Activated T-helper 9 cell treated with anti-CD3 and anti-CD28 coated beads, Interleukin-2, amount 50 U/mL, for 16 hours (primary cell): ENCODE results near the gene SOX13.
"Not testable (repeated sequence)": the region's sequence is repeated elsewhere in the genome, so short reads cannot be mapped to it uniquely, and the experiment has no call there.

Experiments used
- DNase-seq: peaks from one replicate; pipeline ENCODE4 v3.0.0-alpha.2; 2020; ENCODE audit warnings: low read depth

Gene SOX13

DNA sequence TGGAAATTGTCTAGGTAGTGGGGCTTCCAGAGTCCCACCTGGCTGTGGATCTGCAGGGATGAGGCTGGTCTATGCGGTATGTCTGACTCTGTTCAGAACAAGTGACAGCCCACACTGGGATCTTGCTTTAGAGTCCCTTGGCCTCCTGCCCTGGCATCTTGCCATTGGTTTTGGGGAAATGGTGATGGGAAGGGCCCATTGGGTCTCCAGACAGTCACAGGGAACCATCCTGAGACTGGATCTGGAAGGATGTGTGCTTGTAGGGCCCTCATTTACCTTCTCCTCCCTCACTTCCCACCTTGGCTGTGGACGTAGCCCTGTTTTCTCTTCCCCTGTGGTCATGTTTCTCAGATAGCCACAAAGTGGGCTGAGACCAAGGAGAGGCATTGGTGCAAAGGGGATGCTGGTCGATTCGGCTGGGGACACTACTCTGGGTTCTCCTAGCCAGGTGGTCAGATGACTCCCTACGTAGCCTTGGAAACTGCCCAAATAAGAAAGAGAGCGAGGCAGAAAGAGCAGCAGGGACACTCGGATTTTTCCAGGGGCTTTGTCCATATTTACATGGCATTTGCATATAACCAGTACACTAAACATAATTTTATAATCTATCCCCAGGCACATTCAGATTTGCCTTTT is 15.1 kb downstream of the SOX13 start:
- DNase-seq: no peak

DNA sequence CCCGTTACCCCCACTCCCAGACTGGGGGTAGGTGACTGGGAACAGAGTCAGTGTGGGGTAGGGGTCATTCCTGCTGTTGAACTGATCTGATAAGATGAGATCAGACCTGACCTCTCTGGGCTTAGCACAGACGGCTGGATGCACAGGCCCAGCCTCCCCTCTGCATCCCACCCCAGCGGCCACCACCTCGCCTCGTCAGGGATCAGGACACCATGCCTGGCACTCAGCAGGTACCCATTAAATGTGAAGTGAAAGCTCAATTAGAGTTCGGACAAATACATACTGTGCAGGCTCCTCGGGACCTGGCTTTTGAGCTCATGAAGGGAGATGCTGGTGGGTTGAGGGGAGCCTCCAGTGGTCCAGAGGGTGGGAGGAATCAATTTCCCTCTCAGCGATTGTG is 15.7 kb downstream of the SOX13 start:
- no peak for DNase-seq

DNA sequence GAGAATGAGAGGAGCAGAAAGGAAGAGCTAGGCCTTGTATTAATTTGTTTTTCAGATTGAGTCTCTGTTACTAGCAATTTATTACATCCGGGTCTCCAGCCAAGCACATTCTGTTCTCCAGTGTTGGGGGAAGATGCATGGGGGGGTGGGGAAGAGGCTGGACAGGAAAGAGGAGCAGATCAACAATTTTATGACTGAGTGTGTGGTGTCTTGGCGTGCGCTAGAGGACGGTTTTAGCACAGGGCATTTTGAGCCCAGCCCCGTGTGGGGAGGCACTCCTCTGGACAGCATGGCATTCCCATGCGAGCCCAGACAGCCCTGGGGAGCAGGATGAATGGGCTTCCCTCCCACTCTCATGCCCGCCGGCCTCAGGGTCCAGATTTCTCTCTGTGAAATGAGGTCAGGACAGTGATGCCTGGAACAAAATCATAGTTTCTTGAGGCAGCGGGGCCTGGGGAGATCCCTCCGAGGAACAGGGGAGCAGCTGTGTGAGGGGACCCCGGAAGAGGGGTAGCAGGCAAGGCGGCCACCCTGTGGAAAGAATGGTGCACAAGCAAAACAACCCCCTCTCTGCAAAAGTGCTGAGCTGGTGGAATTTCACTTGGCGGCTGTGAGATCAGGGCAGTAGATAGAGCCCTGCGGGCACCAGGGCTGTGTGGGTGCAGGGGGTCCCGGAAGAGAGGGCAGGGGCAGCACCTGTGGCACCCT is 16.3 kb downstream of the SOX13 start:
- no peak for DNase-seq

DNA sequence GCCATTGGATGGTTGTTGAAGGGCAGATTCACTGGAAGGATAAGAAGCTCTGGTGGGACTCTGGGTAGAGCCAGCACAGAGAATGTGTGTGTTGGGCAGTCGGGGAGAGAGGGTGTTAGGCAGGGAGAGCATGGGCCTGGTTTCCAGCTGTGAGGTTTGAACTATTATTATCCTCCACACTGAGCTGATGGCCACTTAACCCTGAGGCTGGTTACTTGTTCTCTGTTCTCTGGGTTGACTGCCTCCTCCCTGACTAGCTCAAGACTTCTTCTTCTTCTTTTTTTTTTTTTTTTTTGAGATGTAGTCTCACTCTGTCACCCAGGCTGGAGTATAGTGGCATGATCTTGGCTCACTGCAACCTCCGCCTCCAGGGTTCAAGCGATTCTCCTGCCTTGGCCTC is 17.2 kb downstream of the SOX13 start:
- DNase-seq: not testable (repeated sequence)

DNA sequence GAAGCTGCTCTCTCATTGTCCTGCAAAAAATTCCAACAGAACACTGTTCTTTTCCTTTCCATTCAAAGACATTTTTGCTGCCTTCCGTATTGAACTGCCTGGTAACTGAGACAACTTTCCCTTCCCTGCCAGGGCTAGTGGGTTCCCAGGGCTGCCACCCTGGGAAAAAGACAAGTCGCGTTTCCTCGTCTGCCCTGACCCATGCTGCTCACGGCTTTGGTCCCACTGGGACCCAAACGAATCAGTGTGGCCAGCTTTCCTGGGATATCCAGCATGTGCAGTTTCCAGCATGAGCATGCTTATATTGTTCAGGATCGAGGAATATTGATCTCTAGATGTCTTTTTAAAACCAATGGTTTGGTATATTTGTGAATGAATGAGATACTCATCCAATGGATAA is 18.2 kb downstream of the SOX13 start:
- no peak for DNase-seq

DNA sequence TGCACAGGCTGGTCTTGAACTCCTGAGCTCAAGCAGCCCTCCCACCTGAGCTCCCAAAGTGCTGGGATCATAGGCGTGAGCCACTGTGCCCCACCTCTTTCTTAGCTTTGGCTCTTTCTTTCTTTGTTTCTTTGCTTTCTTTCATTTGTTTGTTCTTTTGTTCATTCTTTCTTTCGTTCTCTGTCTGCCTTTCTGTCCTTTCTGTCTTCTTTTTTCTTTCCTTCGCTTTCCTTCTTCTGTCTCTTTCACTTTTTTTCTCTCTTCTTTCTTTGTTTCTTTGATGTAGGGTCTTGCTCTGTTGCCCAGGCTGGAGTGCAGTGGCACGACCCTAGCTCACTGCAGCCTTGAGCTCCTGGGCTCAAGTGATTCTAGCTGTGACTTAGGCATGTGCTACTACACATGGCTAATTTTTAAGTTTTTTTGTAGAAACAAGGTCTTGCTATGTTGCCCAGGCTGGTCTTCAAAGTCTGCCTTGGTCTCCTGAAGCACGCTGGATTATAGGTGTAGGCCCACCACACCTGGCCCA is 18.9 kb downstream of the SOX13 start:
- no peak for DNase-seq

DNA sequence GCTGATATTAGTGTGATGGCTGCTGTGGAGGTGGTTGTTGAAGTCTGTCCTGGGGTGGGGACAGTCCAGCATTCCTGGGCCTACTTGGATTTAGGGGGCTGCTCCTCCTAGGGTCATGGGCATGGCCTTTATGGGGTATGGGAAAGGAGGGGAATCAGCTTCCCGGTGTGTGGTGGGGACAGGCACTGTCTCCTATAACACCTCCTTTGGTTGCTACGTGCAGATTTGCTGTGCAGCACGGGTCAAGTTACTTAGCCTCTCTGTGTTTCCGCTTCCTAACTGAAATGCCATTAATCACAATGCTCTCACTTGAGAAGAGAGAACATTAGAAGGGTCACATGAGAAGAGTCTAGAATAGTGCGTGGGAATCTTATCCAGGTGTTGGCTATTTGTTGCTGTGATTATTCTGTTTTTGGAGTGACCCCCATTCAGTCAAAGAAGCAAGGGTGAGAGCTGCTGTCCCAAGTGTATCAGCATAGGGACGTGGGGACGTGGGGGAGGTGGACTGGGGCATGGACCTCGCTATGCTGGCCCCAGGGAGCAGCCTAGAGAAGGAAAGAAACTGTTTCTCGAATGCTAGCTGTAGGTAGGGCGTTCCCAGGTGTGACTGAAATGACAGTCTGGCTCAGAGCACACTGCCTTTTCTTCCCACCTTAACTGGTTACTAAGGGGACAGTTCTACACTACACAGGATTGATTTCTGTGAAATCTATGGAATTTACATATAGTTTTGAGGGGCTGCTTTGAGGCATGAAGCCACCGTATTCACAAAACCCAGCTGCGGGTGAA is 19.9 kb downstream of the SOX13 start:
- DNase-seq: no peak

DNA sequence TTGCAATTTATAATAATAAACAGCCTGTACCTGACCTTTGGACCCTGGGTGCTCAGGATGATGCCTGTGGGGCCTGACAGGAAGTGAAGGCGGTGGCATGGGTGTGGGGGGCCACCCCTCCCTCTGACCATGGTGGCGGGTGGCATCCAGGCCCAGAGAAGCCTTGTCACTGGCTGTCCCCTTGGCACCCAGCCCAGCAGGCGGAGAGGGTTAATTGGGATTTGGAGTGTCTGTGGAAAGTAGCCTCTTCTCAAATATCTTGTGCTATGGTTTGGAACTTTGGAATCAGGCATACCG is 20.5 kb downstream of the SOX13 start:
- DNase-seq: no peak

DNA sequence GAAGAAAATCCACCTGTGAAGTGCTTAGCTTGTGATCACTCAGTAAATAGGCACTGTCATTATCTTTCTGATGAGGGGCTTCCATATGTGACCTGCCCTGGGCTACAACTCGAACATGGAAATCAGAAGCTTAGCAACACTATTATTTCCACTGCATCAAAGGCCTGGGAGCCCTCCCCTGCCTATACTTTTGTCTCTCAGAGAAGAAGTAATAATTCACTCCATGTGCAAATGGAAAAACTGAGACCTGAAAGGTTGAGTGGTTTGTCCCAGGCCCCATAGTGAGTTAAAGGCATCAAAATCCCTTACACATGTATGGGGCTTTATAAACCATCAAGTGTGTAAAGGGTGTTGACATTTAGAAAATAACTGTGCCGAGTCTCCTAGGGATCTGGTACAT is 20.9 kb downstream of the SOX13 start:
- DNase-seq: no peak

DNA sequence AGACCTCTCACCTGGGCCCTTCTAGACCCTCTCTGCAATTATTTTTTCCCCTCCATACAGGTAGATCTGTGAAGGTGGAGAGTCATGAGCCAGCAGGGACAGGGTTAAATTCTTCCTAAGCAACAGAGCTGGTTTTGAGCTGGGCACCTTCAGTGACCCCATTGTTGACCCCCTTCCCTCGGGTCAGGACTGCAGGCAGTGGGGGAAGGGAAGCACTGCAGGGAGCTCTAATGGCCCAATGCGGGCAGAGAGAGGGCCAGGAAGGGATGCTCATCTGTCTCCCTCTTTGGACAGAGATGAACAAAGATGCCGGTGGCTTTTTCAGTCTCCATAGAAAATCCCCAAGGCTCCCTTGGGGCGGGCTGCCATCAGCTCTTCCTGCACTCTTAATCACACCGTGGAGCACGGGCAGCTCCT is 21.4 kb downstream of the SOX13 start:
- DNase-seq: no peak

DNA sequence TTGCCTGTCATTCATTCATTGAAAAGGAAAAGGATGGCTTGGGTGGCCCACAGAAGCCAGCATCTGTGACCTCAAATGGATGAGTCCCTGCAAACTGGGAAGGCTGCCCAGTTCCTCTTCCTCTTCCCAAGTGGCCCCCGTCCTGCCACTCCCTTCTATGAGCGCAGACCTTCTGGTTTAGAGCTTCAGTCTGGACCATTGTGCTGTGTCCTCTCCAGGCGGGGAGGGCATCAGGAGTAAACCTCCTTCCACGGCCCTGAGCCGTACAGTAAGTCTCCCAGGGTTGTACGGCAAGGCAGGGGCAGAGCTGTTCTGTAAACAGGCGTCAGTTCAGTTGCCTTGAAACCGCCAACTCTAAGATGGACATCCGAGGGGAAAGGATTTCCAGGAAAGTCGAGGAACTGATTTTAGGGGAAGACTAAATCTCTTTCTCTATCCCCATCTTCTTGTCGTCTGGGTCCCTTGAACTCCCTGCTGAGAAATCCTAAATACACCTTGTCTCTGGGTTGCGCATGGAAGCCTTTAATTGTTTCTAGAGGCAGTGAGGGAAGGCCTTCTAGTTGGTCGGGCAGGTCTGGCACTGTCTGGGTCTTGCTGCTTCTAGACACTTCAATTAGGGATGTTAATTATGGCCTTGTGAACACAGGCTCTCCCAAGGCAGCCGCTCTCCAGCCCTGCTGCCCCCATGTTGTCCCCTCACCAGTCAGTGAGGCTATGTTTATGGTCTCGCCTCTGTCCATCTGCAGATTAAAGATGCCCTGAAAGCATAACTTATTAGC is 22.1 kb downstream of the SOX13 start:
- DNase-seq: no peak

DNA sequence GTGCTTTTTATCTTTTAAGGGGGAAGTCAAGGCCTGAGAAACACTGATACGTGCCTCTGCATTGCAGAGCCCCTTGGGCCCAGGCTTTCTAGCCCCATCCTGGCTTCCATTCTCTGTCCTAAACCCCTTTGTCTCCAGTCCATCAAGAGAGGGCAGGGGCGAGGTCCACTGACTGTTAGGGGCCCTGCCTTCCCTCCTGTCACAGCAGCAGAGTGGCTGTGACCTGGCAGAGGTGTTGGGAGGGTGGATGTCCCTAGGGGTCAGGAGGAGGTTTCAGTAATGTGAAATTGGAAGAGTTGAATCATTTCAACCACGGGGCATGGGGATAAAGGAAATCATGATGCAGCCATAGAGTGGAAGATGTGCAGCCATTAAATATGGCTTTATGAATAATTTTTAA is 24.0 kb downstream of the SOX13 start:
- no peak for DNase-seq

DNA sequence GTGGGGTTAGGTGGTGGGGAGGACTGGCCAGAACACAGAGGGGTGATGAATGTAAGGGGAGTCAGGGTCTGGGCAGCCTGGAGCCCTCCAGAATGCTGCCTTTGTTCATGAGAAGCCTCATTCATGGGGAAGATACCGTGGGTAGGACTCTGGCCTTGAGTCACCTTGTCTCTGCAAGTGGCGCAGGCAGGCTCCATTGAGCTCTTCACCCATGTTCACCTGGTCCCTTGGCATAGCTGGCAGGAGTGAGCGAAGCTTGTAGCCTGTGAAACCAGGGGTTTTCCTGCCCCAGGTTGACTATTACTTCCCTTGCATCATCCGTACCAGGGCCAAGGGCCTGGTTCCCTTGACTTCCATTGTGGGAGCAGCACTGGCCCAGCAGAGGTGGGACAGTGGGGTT is 25.8 kb downstream of the SOX13 start:
- no peak for DNase-seq

DNA sequence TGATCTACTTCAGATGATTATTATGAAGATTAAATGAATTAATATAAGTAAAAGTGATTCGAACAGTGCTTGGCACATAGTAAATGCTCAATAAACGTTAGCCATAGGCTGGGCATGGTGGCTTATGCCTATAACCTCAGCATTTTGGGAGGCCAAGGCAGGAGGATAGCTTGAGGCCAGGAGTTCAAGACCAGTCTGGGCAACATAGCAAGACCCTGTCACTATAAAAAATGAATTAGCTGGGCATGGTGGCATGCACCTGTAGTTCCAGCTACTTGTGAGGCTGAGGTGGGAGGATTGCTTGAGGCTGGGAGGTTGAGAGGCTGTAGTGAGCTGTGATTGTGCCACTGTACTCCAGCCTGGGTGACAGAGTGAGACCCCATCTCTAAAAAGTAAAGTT is 26.8 kb downstream of the SOX13 start:
- not testable (repeated sequence) for DNase-seq

DNA sequence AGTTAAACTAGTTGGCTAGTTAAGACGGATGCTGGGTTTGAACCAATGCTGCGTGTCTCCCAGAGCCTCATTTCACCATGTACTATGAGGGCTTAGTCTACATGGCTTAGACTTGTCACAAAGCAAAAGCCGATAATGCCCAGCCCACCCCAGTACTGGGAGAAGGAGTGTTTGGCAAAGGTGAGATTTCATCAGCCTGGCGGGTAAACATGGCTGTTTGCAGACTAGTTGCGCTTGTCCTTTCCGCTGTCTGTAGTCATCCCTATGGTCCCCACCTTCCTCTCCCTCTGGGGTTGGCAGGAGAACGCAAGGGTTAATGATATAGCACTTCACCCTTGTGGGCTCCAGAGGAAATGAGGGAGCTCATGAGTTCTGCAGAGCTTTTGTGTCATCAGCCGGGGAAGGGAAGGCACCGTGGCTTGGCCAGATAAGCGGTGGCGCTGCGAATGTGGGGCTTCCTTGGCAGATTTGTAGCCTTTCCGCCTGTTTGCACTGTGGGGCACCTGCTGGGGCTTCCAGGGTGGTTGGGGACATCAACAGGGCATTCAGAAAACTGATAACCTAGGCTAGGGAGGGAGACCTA is 29.2 kb downstream of the SOX13 start:
- no peak for DNase-seq

DNA sequence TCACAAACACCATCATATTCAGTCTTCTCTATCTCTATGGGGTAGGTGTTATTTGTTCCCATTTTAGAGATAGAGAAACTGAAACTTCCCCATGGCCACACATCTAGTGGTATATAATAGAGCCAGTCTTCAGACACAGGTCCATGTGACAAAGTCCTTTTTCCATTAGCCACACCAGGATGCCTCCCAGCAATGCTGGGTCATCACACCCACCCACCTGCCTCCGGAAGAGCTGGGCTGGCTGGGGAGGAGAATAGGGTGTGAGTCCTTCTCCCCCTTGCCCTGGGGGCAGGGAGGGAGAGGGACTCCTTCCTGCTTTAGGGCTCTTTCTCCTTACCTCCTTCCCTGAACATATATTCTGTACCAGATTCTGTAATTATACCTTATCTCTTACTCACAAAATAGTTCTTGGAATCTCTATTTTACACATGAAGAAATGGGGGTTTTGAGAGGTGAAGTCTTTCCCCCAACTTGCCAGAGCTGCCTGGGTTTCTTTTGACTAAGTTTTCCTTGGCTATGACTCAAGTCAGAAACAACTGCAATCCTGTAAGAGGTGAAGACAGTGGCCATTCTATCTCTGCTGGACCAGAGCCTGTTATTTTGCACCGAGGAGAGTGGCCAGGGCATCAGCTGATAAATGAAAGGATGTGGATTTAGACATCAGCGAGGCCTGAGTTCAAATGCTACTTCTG is 30.0 kb downstream of the SOX13 start:
- DNase-seq: no peak

DNA sequence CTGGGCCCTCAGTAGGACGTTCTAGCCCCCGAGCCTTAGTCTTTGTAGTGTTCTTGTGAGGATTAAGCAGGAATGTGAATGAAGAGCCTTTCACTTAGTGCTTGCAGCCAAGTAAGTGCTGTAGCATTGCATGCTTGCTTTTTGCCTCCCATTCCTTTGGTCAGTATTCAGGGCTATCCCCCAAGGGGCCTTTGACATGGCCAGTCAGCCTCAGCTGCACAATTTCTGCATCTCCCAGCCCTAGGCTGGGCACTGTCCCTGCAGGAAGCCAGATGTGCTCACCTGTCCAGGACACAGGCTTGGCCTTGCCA is 30.5 kb downstream of the SOX13 start:
- no peak for DNase-seq

DNA sequence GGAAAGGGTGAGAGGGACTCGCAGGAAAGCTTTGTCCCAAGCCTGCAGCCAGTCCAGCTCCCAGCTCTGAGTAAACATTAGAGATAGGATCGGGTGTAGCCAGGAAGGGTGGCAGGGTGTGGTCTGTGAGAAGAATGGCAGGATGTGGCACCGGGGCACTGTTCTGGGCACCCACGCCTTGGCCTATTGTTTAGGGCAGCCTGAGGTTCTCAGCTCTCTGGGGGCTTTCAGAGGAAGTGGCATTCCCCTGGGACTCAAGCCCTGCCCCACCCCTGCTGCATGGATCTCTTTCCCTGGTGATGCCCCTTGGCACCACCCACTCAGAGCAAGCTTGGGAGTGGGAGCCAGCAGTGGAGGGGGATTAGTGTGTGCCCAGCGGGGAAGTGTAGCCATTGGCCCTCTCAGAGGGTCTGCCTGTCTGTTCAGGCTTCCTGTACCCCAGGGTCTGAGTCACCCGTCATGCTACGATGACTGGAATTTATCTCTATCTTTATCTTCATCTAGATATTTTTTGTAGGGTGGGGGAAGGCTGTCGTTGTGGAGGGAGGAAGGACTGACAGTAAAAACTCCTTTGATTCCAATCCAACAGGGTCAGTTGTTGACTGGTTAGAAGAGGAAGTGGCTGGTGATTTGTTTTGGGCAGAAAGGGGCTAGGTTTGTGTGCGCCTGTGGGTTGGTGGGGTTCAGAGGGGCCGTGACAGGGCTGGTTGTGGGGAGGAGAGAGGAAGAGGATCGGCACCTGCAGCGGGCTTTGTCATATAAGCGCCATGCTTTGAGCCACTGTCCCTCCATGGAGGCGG is 31.6 kb downstream of the SOX13 start:
- DNase-seq: no peak

DNA sequence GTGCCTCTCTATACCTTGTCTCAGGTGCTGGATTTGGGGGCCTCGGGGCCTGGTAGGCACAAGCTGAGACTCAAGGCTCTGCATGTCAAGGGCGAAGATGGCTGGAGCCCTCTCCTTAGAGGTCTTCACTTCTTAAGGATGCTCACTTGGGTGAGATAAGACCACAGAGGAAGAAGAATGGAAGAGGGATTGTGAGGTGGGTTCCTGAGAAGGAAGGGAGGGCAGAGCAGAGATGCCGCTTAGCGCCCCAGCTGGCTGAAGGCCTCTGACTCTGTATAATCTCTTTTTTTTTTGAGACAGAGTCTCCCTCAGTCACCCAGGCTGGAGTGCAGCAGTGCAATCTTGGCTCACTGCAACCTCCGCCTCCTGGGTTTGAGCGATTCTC is 32.2 kb downstream of the SOX13 start:
- DNase-seq: no peak

DNA sequence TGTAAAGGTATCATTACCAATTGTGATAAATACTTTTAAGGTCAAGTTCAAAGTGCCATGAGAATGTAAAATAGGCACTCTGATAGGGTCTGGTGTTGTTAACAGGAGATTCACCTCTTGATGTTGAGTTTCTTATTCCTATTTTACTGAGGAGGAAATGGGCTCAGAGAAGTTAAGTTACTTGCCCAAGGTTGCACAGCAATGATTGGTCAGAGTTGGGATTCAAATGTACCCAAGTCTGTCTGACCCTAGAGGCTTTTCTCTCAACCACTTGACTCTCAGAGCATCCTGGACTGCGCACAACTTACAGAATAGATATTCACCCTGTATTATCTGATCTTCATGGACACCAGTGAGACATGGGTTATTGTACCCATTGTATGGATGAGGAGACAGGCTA is 33.9 kb downstream of the SOX13 start:
- no peak for DNase-seq

DNA sequence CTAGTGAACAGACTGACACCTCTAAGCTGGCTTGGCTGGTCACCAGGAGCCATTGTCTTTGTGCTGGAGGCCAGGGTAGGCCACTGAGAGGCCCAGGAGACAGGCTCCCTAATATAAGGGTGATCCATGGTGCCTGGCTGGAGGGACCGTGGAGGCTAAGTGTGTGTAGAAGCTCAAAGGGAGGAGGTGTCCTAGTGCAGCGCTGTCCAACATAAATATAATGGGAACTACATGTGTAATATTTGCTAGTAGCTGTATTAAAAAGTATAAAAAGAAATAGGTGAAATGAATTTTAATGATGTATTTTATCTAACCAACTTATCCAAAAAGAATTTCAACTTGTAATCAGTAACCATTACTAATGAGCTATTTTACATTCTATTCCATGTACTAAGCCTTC is 35.0 kb downstream of the SOX13 start:
- DNase-seq: no peak
